AG08395 (cell line): ENCODE results near the gene RNF115.
"Not testable (repeated sequence)": the region's sequence is repeated elsewhere in the genome, so short reads cannot be mapped to it uniquely, and the experiment has no call there.

Experiments used
- DNase-seq: peaks from one replicate; pipeline ENCODE4 v3.0.0; 2012; ENCODE audit warnings: mixed read lengths, low spot score

The RNF115 gene

DNA sequence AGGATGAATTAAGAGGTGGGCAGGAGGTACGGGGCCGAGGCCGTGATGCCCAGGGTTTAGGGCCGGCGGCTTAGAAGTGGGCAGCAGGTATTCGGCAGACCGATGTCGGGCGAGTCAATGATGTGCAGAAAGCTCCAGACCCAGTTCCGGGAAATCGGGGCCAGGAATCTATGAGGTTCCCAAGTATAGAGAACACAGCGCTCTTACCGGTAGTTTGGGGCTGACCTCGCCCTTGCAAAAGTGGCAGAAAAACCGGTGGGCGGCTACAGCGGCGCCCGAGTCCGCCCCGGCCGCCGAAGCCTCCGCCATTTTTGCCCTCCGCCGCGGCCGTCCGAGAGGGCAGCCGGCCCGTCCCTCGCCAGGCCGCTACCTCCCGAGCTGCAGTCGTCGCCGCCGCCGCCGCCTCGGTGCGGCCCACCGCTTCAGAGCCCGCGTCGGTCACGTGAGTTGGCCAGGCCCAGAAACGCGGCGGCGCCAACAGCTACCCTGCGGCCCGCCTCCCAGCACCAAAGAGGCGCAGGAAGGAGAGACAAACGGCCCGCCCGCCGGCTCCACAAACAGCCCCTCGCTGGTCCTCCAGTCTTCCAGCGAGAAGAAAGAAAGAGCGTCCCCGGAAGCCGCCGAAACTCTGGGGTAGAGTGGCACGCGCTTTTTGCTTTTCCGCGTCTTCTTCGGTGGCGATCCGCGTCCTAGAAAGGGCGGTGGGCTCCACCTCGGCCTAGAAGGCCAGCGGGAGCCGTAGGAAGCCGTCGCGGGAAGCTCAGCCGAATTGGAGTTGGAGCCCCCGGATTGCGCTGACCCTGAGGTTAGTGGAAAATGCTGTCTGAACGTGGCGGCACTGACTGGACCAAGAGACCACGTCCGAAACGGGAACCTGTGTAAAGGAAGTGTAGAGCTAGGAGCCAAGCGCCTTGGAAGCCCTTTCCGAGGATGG lies at the start of gene RNF115, which contains the start of gene POLR3C:
Gene RNF115 (minus strand): TSS at position 531 of the 934 bp plus-strand sequence. CDS start 222 bp downstream, at position 309.
Gene POLR3C (plus strand): TSS at position 636 of the 934 bp plus-strand sequence. CDS start 1,577 bp downstream, outside the sequence.
- peak; percentile 92 for DNase-seq

DNA sequence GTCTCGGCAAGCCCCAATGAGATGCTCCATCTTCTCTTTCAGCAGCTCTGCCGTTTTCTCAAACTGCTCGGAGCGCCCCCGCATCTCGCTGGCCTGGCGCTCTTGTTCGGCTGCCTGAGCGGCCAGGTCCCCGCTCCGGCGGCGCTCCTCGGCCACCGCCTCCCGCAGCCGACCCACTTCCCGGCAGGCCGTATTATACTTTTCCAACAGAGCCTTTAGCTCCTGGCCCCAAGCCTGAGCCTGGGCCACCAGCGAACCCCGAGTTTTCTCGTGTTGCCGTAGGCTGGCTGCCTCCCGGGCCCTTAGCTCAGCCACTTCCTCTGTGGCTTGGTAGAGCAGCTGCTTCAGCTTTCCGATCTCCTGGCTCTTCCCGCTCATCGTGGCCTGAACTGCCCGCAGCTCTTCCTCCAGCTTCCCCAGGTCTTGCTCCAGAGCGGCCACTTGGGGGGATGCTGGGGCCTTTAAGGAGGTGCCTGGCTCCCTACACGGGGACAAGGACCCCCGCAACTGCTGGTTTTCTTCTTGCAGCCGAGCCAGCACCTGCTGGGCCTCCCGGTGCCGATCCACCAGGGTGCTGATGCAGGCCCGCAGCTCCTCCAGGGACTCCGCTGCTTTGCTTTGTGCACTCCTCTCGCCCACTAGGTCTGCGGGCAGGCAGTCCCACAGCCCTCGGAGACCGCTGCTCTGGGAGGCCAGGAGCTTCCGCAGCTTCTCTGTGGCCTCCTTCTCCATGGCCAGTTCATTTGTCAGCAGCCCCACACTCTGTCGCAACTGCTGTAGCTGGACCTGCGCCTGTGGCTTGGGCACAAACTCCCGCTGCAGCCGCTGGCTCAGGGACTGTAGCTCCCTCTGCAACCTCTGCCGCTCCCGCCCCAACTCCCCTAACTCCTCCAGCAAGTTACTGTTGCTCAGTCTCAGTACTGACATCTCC lies 48.4 kb upstream of the RNF115 start:
- peak; percentile 54 for DNase-seq

DNA sequence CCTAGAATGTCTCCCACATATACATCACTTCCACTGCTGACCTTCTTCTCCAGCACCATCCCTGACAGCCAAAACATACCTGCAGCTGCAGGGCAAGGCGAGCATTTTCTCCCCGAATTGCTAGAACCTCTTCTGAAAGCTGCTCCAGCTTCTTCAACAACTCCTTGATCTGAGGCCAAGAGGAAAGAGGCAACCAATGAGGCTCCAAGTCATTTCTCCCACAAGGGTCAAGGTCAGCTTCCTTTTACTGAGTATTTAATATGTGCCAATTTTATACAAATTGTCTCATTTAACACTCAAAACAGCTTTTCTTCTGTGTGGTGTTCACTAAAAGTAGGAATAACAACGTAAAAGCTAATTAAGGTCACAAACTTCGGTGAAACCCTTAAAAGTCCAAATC lies 44.3 kb upstream of the RNF115 start:
- DNase-seq = no peak

DNA sequence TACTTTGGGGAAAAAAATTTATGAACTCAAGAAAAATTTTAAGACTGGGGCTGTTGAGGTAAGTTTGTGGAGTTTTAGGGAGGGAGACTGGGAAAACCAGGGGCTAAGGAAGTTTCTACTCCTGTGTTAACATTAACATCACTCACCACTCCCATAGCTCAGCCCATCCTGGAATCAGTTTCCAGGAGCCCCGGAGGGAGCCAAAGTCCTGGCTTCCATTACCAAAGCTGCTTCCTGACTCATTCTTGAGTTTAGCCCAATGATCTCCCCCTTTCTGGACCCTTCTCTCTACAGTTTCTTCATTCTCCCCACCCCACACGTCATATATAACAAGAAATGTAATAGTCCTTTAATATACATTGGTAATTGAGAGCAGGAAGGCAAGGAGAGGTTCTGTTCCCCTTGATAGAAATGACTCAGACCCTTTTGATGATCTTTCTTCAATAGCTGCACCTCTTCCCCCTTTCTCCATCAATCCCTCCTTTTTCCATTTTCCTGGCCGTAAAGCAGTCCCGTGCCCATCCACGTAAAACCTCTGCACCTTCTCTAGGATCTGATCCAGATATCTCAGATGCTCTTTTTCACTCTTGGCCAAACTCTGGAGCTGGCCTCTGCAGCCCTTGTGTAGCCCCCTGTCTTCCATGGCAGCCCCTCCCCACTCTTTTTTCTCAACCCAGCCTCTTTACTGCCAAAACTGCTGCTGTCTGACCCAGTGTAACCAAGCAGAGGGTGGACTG lies 39.6 kb upstream of the RNF115 start:
- DNase-seq = no peak

DNA sequence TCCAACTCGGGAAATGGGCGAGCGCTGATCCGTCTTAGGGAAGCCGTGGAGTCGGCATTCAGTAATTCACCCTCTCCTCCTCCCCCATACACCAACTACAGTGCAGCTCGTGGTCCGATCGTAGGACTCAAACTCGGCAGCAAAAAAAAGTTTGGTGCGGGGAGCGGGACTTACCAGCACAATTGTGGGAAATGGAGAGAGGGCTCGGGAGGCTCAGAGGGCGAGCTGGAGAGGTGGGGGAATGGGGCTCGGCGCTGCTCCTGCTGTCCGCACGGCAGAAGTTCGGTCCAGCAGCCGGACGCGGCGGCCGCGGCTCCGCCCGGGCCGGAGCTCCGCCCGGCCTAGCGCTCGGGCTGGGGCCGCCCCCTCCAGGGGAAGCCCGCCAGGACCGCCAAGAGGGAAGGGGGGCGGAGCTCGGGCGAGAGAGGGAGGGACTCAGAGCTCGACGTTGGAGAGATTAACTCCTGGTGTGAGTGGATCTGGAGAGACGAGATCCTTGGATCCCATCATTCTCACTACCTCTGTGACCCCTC lies 35.7 kb upstream of the RNF115 start:
- peak; percentile 97 for DNase-seq

DNA sequence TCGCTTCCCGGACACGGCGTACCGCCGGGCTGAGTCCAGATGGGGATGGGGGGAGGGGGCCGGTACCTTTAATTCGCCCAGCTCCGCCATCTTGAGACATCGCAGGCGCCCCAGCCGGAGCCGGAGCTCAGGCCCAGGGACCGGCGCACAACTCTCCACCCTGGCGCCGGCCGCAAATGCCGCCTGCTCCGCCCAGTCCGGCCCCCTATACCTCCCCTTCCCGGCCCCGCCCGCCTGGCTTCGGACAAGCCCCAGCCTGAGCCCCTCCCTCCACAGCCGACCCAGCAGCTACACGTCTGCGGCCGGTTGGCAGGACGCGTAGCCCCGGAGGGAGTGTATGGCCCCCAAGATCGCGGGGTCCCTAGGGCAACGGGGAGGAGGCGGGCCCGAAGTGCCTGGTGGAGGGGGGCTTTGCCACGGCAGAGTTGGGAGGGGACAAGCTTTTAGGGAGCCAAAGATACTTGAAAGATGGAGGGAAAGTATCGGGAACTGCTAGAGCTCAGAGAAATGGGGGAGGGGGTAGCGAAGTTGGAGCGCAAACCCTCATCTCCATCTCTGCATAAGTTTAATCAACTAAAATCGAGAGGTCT lies 35.1 kb upstream of the RNF115 start, which contains the start of gene PIAS3:
Gene PIAS3 (minus strand): TSS at position 181 of the 590 bp plus-strand sequence. CDS start 91 bp downstream, at position 90.
- peak; percentile 97 for DNase-seq

DNA sequence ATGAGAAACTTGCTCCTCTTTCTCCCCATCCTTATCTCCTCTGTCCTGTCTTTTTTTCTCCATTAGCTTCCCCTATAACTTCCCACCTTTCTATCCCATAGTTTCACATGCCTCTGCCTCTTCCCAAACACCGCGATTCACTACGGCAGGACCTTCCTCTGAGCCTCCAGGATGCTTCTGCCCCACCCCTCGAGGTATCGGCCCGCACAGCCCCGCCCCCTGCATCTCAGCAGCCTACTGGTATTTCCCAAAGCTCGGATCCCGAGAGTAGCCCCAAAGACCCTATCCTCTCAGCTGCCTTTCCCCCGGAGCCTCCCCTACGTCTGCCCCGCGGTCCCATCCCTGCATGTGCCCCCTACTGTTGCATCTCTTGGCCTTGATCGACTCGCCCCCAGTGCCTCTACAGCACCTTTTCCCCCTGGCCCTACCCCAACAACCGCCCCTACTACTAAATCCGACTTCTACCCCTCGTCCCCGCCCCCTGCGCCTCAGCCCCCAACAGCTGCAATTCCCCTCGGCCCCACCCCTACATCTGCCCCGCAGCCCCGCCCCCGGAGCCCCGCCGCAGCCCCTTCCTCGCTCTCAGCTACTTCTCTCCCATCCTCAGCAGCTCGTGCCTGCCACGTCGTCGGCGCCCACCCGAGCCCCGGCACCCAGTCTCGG lies 34.5 kb upstream of the RNF115 start:
- DNase-seq = peak; percentile 64

DNA sequence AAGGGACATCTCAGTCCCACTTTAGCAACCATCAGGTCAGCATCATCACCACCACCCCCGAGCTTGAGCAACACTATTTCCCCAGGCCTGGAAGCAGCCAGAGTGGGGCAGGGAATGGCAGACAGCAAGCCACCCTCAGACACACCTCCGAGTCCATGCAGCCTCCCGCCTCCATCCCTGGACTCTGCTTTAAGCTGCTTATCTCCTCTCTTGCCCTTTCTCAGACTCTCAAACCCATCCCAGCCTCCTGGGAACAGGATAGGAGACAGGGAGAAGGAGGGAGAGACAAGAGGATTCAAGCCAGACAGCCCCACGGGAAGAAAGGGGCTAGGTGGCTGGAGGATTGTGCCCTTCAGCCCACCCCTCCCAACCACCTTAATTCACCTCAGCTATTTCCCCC lies 33.3 kb upstream of the RNF115 start:
- DNase-seq = no peak

DNA sequence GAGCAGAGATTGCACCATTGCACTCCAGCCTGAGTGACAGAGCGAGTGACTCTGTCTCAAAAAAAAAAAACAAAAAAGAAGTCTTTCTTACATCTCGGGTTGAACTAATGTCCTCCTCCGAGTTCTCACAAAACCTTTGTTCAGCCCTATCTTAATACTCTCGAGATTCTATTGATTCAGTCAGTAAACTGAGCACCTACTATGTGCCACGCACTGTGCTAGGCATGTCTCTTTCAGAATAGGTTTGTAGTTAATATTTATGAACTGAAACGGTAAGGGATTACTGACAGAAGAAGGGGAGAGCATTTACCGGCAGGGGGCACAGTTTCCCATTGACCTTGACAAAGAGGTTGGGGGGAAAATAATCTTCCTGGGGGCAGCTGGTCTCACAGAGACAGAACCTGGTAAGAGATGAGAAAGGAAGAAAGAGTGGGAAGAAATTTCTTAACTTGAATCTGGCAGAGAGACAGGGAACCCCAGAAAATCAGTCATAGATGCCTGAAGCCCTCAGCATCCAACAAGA lies 31.6 kb upstream of the RNF115 start:
- no peak for DNase-seq

DNA sequence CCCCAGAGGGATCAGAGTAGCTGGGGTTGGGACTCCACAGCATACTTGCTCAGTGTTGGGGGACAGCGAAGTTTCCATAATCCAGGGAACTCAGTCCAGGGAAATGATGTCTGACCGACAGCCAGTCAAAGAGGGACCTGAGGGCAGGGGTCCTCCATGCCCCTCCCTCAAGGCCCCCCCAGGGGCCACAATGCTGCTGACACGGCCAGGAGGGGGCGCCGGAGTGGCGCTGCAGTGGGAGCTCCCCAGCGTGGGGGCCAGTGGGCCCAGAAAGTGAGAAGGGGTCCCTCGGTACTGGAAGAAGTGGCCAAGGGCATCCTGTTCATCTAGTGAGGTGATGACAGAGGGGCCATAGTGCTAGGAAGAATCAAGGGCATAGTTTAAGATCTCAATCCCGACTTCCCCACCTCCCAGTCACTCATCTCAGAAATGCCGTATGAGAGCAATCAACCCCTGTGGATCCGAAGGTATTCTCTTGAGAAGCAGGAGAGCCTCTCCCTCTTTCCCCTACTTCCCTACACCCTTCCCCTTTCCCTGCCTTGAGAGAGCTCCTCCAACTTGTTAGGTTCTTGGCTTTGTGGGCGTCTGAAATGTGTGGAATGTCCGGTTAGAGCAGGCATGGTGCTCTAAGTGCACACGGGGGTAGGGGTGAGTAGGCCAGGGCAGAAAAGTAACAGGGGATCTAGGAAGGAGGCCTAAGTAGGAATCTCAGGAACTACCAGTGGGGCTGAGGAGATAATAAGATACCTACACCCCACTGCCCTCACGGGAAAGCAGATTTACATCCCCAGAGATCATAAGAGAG lies 25.7 kb upstream of the RNF115 start:
- DNase-seq = peak; percentile 63

DNA sequence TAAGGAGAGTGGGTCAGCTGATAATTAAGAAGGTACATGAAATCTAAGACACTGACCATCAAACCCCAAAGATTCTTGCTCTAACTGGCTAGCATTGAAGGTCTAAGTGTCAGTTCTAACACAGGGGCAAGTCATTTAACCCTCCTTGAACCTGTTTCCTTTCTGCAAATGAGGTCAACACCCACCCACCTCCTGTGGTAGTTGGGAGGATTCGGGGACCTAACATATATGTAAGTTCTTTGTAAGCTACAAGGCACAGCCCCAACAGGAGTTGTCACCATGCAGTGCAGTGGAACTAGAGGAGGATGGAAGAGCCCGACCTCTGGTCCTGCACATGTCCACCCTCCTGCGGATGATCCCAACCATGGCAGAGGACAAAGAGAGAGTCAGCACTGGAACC lies 23.9 kb upstream of the RNF115 start:
- no peak for DNase-seq

DNA sequence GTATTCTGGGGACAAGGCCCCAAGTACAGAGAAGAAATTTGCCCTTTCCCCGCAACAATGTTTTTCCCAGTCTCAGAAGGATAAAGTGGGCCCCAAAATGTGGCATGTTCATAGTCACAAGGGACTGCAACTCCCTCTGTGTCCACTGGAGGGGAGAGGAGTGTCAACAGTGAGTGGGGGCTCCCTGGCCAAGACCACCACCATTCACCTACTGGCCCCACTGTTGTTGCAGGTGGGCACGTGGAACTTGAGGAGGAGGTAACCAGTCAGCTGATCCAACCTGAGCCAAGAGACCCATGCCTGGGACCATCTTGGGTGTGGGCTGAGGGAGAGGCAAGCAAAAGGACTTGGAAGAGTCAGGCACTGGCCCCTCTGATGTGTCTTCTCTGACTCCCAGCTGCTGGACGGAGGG lies 22.3 kb upstream of the RNF115 start:
- DNase-seq = peak; percentile 57

DNA sequence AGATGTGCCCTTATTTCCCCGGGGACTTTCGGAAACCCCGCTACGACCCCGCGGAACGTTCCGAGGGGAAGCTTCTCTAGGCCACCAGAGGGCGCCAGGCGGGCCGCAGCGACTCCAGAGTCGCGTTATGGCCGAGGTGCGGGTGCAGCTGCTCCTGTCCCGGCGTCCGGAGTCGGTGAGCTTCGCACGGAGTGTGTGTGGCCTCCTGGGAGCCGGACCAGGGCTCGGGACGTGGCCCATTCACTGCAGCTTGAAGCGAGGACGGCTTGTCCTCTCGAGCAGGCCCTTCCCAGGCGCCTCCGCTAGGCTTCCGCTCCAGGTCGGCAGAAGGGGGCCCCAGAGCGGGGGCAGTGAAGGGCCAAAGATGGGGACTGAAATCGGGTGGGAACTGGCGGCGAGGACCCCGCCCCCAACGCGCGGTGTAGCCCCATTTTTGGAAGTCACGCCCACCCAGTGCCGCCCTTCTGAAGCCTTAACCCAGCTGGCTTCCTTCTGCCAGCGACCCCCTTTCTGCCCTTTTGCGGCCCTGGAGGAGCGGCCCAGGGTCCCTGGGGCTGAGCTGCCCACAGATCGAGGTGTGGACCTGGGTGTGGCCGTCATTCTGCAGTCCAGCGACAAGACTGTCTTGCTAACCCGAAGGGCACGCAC lies 21.7 kb upstream of the RNF115 start, which contains the start of gene NUDT17:
Gene NUDT17 (plus strand): TSS at position 117 of the 648 bp plus-strand sequence. CDS start 11 bp downstream, at position 128.
- DNase-seq = peak; percentile 90

DNA sequence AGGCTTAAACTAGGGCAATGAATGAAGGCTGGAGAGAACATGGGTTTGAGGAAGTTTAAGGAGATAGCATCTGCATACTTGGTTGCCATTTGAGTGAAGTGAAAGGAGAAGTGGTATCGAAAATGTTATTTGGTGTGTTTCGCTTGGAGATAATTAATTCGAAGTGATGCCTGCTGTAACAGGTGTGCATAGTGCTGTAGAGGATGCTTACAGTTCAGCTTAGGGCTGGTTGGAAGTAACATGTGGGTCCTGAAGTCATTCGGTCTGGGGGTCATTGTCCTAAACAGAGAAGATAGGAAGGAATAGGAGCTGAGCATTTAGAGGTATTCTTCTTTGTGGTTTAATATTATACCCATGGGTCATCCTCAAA lies 21.2 kb upstream of the RNF115 start:
- DNase-seq = no peak

DNA sequence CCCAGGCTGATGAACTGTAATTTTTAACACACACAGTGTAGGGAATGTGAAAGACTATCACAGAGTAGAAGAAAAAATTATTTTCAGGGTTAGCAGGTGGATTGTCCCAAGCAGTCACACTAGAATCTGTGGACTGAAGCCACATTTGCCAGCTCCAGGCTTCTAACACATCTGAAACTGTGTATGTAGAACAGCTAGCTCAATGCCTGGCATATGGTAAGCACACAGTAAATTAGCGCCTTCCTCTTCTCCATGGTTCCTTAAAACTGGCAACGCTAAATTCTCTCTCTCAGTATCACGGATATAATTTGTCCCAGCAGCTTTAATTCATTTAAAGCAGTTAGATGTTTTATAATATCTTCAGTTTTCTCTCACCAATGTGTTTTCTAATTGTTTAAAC lies 19.1 kb upstream of the RNF115 start:
- no peak for DNase-seq

DNA sequence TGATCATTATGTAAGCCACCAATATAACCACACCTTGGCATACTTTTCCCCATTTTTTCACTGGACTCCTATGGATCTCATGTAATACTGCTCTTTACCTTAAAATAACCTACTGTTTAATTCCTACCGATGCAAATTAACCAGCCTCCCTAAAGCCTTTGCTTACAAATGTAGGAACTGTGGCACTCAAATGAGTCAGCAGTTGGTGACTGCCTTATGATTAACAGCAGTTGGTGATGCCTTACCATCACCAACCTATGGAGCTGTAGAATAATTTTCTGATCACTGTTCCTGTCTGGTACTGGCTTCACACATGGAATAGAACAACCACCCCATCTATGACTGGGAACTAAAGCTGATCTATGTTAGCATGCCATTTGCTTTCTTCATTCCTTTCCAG lies 13.8 kb upstream of the RNF115 start:
- no peak for DNase-seq

DNA sequence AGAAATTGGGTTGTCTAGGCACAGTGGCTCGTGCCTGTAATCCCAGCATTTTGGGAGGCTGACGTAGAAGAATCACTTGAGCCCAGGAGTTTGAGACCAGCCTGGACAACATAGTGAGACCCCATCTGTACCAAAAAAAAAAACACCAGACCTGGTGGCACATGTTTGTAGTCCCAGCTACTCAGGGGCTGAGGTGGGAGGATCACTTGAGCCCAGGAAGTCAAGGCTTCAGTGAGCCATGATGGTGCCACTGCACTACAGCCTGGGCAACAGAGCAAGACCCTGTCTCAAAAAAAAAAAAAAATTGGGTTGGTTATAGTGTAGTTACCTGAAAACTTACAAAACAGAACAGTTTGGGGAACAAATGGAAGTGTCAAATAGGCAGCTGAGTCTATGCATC lies 6.9 kb upstream of the RNF115 start:
- not testable (repeated sequence) for DNase-seq

DNA sequence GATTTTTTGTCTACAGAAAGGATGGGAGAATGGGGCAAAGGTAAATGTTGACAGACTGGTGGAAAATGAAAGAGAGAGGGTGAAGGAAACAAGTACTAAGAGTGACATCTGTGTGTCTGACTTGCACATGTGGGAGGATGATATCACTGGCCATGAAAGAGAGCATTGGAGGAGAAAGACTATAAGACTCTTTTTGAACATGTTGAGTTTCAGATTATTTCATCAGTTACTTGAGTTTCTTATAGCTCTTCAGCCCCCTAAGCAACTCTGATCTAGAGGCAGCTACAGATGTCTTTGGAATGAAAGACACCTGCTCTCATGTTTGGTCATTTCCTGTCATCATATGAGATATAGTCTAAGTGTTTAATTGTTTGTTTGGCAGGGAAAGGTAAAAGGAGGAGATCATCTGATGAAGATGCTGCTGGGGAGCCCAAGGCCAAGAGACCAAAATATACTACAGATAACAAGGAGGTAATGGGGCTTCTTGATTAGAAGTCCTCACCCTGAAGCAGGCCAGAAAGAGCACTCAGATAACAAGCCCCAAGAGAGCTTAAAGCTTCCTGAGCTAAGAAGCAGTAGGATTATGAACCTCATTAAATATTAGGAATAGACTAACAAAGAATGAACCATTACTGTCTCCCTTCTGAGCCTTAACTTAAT lies 4.6 kb upstream of the RNF115 start:
- DNase-seq = no peak
